ENCODE results near the gene CRYBB3. TPM values are rescaled to one million over a fixed set of nuclear protein-coding genes. Genes with fewer than 3 reads are reported as not detected.

The CRYBB3 gene
- total and polyA plus RNA-seq, 8 donors = 0.26 to 1.6 (median 0.35) TPM; not detected in 2

Other genes starting within 250 kb of the CRYBB3 start
- 10 to 100 TPM; 17.5 to 28.8 (median 20.4) TPM for gene KIAA1671, start 247.1 kb upstream of the CRYBB3 start, total RNA-seq
- gene KIAA1671, start 247.1 kb upstream of the CRYBB3 start, polyA plus RNA-seq = 10 to 100 TPM in 1 of 2 donors, 1 to 10 TPM in 1; 8.3 to 12.8 TPM
- gene CRYBB2, start 19.8 kb downstream of the CRYBB3 start, total RNA-seq = under 1 TPM in 1 of 6 donors, not detected in 5; 0.28 TPM
- 1 to 10 TPM in 1 of 2 donors, under 1 TPM in 1; 0.49 to 1.5 TPM for gene CRYBB2, start 19.8 kb downstream of the CRYBB3 start, polyA plus RNA-seq